NCI-H2107 (cell line): Measurements from ENCODE around the gene OR2A7.
"Not testable (repeated sequence)": the region's sequence is repeated elsewhere in the genome, so short reads cannot be mapped to it uniquely, and the experiment has no call there.

ENCODE experiments used
- DNase-seq: peaks from one replicate; lab custom pipeline; 2025; lab: John Stamatoyannopoulos, UW

The OR2A7 gene

DNA sequence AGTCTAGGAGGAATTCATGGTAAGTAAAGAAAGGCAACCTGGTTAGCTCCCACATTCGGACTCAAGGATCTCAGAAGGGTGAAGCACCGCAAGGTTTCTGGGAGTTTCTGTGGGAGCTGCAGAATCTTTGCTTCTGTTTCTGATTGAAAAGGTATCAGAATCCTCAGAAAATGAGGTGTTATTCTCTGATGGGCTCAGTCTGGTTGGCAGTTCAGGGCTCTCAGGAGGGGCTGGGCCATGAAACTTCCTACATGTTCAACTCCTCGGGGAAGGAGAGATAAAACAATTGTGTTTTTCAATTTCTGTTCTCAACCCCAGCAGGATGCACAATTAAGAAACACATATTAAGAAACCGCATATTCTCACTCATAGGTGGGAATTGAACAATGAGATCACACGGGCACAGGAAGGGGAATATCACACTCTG is 9.1 kb downstream of the OR2A7 start:
- DNase-seq, result no peak

DNA sequence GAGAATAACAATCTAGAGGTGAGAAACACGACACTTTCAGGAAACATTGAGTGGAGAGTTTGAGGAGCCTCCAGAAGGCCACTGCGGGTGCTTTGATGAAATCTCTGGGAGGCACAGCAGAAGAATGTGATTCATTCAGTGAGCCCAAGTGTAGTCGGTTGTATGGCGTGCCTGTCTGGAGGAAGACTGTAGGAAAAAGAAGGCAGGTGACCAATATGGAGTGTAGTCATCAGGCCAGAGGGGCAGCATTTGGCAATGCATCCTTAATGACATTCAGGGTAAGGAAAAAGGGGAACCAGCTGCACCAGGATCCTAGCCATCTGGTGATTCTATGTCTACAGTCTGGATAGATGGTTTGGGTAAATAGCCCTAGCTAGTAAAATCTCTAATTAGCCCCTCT is 12.3 kb downstream of the OR2A7 start:
- DNase-seq, result not testable (repeated sequence)

DNA sequence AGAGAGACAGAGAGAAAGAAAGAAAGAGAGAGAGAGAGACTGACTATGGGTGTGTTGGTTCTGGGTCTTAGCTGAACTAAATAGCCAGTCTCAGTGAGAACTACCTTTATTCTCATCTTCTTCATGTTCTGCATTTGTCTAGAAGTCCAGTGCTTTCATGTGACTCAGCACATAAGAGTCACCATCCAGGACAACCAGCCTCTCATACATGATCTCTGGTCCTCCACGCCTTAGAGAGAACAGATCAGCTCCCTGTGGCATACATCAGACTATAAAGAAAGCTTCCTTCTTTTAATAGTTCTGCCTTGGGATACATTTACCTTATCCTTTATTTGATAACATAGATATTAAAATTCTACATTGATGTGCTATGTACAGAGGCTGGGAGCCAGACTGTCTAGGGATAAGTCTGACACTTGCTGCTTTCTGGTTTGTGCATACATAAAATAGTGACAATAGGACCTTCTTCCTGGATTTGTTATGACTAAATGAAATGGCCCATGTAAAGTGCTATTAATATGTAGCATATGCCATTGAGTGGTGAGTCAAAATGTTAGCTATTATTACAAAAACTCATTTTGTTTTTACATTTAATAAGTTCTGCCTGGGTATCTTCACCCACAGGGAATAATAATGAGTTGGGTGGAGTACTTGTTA is 16.8 kb downstream of the OR2A7 start:
- DNase-seq, result not testable (repeated sequence)

DNA sequence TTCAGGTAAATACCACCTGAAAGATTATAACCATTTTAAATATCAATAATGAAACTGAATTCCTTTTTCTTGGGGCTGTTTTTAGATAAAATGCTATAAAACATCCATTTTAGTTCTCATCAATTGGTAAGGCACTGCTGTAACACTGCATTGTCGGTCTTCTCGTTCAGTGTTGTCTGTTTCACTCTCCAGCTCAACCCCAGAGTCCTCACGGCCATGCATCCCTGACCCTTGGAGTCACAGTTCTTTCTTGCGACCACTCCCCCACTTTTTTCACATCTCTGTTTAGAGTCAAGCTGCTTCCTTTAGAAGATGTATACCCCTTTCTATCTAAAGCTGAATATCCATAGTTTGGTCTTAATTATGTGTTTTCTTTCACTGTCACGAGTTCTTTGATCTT is 17.6 kb downstream of the OR2A7 start:
- DNase-seq, result not testable (repeated sequence)

DNA sequence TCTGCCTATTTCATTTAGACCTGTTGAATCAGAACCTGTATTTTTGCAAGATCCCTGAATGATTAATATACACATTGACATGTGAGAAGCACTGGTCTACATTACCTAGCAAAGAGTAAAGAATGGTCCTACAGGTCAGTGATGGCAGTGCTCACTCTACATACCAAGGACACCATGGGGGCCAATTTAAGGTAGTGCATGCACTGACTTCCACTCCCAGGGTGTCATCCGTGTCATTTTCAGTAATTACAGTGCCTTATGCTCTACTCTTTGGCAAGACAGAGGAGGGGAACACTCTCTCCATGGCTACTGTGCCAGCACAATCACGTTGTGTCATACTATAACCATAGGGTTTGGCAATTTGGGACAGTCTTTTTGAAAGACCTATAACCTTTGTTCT is 19.2 kb downstream of the OR2A7 start:
- DNase-seq, result not testable (repeated sequence)

DNA sequence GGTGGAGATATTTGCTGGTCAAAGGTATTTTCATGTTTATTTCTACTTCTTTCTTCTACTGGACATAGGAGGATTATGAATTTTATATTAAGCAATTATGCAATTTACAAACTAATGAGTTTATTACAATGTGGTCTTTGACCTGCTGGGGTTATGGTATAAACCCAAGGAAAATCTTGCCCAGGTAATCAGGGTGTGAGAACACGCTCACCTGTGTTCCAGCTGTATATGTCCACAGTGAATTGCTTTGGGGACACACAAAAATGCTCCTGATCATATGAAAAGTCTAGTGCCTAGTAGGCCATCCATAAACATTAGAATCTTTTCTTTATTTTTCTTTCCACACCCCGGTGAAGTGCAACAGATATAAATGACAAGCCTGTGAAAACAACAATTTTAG is 25.2 kb downstream of the OR2A7 start, which contains the start of gene OR2A42:
Gene OR2A42, minus strand, starts transcription at position 241 of the 400 bp plus-strand sequence. CDS start 6,762 bp downstream, outside the sequence.
- DNase-seq, result not testable (repeated sequence)

DNA sequence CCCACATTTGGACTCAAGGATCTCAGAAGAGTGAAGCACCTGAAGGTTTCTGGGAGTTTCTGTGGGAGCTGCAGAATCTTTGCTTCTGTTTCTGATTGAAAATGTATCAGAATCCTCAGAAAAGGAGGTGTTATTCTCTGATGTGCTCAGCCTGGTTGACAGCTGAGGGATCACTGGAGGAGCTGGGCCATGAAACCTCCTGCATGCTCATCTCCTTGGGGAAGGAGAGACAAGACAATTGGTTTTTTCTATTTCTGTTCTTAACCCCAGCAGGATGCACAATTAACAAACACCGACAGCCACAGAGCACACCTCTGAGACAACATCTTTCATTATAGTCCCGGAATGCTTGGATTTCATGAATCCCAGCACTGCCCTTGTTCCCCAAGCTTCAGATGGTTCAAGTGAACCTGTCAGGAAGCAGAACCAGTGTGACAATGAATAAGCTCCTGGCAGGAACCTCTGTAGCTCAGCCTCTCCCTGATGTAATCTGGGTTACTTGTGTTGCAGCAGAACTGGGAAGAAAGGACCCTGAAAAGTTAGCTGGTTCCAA is 26.0 kb downstream of the OR2A7 start:
- DNase-seq, result not testable (repeated sequence)

DNA sequence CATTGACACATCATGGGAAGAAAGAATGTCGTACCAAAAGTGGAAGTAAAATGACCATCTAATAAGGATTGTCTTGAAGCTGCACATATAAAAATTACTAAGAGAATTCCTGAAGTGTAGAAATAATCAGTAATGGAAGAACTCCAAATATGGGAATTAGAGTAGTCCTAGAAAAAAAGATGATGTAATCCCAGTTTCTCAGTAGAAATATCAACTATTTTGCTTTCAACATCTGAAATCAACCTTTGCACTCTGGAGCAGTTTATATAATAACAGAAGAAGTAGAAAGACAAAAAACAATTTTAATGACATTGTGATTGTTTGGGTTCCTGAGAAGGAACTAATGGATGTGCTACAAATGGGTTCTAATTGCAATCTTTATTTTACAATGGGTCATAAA is 31.6 kb downstream of the OR2A7 start:
- DNase-seq, result not testable (repeated sequence)

DNA sequence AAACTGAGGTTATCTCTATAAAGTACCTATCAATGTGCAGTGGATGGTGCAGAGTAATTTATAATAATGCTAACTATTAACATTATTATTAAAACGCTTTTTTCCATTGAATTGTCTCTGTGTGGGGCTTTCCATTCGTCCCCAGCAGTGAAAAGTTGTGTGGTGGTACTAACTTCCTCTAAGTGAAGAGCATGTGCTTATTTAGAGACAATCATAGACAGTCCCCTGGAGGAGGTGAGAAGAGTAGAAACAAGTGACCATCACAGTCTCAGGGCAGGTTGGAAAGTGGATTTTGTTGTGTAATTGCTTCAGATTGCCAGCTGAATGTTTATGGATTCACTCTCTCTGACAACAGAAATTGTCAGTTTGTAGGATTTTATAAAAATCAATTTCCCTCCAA is 33.6 kb downstream of the OR2A7 start:
- not testable (repeated sequence) for DNase-seq

DNA sequence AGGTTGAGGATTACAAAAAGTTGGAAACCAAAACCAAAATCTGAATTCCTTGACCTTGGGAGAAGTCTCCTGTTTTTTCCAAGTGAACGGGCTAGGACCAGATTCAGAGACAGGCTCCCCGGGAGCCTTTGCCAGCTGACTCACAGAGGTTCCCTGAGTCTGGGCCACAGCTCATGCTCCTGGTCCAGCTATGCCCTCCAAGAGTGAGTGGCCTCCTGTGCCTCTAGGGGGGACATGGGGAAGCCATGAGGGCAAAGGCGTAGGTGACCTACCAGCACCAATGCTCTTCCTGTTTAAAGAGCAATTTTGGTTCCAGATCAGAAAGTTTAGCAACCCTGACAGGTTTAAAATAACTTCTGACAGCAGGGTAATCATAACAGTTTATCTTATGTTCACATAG is 35.8 kb downstream of the OR2A7 start:
- not testable (repeated sequence) for DNase-seq

DNA sequence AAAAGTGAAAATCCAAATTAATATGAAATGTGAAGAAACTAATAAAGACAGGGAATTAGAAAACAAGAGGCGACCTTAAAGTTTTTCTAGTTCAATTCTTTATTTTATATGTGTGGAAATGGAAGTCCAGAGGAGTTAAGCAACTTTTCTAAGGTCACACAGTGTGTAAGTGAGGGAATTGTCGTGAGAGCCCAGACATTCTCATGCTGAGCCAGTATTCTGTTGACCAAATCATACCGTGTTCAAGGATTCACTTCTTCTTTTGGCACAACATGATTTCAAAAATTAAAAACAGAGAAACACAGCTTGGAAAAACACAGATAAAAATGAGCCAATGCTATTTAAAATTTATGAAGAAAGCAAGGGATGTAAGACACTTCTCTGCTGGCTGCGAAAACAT is 37.7 kb downstream of the OR2A7 start:
- not testable (repeated sequence) for DNase-seq

DNA sequence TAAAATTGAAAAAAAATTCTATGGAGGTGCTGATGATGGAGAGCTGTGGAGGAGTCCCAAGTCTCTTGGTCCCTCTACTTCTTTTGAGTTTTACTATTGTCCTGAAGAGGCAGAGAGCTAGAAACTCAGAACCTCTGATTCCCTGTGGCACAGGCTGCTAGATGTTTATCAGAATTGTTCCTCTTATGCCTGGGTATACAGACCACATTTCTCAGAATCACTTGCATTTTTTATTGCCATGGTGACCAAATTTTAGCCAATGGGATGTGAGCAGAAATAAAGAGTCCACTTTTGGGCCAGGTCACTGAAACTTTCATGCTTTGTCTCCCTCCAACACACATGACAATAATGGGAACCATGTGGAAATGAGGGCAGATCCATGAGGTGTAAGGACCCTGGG is 40.9 kb downstream of the OR2A7 start:
- not testable (repeated sequence) for DNase-seq

DNA sequence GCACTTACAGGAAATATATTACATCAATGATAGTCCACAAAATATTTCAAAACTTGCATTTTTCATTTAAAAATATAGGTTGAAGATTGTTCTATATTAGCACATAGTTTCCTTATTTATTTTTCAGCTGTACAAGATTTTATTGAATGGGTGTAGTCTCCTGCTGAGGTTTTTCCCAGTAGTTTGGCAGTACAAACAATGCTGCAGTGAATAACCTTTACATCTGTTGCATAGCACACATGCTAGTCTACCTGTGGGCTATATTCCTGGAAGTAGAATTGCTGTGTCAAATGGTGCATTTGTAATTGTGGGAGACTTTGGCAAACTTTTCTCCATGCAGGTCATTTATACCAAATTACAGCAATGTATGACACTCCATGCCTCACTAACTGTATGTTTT is 44.1 kb downstream of the OR2A7 start:
- DNase-seq, result not testable (repeated sequence)

DNA sequence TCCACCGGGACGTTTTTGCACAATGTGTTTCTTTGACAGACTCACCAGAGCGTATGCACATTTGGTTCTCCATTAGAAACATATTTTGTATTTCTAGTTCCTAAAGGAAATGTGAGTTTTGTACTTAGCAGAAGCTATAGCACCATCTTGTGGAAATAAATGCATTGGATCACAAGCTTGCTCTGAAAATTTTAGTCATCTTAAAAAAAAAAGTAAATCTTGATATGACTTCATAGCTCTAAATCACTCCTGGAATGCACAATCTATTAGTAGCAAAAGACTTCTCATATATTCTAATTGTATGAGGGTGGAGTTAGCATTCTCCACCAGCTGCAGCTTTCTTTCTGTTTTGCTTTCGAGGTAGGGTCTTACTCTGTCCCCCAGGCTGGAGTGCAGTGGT is 45.4 kb downstream of the OR2A7 start:
- DNase-seq, result not testable (repeated sequence)

DNA sequence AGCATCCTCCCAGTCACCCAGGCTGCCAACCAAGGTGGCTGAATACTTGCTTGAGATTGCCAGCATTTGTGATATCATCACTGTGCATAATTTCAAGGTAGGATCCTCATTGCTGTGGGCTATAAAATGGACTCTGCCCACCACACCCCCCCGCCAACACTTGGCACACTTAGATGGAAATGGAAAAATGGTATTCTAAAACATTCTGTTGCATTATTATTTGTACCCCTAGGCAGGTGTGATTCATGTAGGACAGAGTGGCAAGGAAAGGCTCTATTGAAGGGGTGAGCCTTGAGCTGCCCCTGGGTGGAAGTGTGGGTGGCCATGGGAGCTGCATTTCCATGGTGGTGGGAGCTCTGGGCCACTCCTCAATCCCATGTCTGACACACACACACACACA is 46.0 kb downstream of the OR2A7 start:
- not testable (repeated sequence) for DNase-seq

DNA sequence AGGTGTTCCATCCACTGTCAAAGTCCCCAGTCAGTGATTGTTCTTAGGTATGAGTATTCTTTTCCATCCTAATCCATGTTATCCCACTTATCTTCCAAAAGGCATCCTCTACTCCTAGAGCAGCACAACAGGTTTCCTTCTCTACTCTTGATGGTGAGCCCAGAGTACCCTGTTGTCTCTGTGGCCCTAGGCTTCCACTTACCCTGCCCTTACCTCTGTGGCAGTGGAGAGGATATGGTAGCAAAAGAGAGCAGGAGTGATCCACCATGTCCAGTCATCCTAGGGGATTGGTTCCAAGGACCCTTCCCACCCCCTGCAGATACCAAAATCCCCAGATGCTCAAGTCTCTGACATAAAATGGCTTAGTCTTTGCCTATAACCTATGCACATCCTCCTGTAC is 47.4 kb downstream of the OR2A7 start:
- DNase-seq, result not testable (repeated sequence)
